H1 (cell line): ENCODE results near the gene TGFBI. TPM values are rescaled to one million over a fixed set of nuclear protein-coding genes. Genes with fewer than 3 reads are reported as not detected.

Experiments
- CTCF ChIA-PET: fragments of 300-600 bp; sonication (Branson Sonifier 250); formaldehyde crosslinking; loops from one replicate; lab custom pipeline; 2021; ENCODE audit not compliant: partially characterized antibody; lab: Charles Lee
- POLR2A ChIA-PET: fragments of 300-600 bp; sonication (Branson Sonifier 250); formaldehyde crosslinking; loops from one replicate; lab custom pipeline; 2021; ENCODE audit warnings: inconsistent platforms; ENCODE audit not compliant: partially characterized antibody; lab: Charles Lee
- DNase-seq, 2 experiments: peaks; one replicate each; pipeline versions ENCODE4 v3.0.0 to v3.0.0-alpha.2; 2010 to 2022; ENCODE audit warnings: low spot score in 2 of 2, low read depth in 1 of 2, mixed read lengths in 1 of 2
- FAIRE-seq: peaks from 2 replicates; lab custom pipeline; 2011; peaks lifted over from hg19 to GRCh38; lab: Jason Lieb, UNC
- H2AFZ ChIP-seq: 2 replicates; pipeline ENCODE4 v1.8.1; 2012; ENCODE audit warnings: low read length, inconsistent platforms
- H2AK5ac ChIP-seq: 2 replicates; pipeline ENCODE4 v1.6.1; 2013; ENCODE audit warnings: low read depth, low read length
- H2BK120ac ChIP-seq: replicated peaks from 2 replicates; pipeline ENCODE3; 2013; ENCODE audit warnings: low read depth, low read length, inconsistent platforms
- H2BK12ac ChIP-seq: 2 replicates; pipeline ENCODE4 v1.6.1; 2013; ENCODE audit warnings: low read depth, low read length
- H2BK15ac ChIP-seq: 2 replicates; pipeline ENCODE4 v1.6.1; 2013; ENCODE audit warnings: low read length
- H2BK20ac ChIP-seq: 2 replicates; pipeline ENCODE4 v1.6.1; 2013; ENCODE audit warnings: low read length
- H2BK5ac ChIP-seq: 2 replicates; pipeline ENCODE4 v1.6.1; 2013; ENCODE audit warnings: low read depth, low read length
- H3K14ac ChIP-seq: 2 replicates; pipeline ENCODE4 v1.6.1; 2013; ENCODE audit warnings: inconsistent platforms; ENCODE audit not compliant: insufficient read length
- H3K18ac ChIP-seq: 2 replicates; pipeline ENCODE4 v1.6.1; 2013; ENCODE audit warnings: low read length; ENCODE audit errors: extremely low read depth
- H3K23ac ChIP-seq: 2 replicates; pipeline ENCODE4 v1.6.1; 2013; ENCODE audit warnings: inconsistent platforms; ENCODE audit not compliant: insufficient read length
- H3K23me2 ChIP-seq: 2 replicates; pipeline ENCODE4 v1.6.1; 2013; ENCODE audit warnings: low read depth, low read length
- H3K27ac ChIP-seq: 2 replicates; pipeline ENCODE4 v1.6.1; 2011; ENCODE audit warnings: low read depth, low read length, inconsistent platforms
- H3K27me3 ChIP-seq, 4 experiments: replicated peaks in 1 of 4; 1 replicate in 1 of 4; 2 replicates in 3 of 4; pipeline versions ENCODE4 v1.6.1 to v1.8.1; 2011 to 2013; ENCODE audit warnings: low read length in 3 of 4, mild to moderate bottlenecking in 3 of 4, inconsistent platforms in 2 of 4, mixed read lengths in 2 of 4, moderate library complexity in 1 of 4; ENCODE audit not compliant: control insufficient read depth in 3 of 4, insufficient read depth in 3 of 4; ENCODE audit errors: extremely low read depth in 1 of 4
- H3K36me3 ChIP-seq, 4 experiments: 2 replicates each; pipeline versions ENCODE4 v1.6.1 to v1.8.1; 2011 to 2013; ENCODE audit warnings: mild to moderate bottlenecking in 4 of 4, low read length in 3 of 4, moderate library complexity in 2 of 4, control low read depth in 1 of 4, inconsistent platforms in 1 of 4; ENCODE audit not compliant: insufficient read depth in 4 of 4, control insufficient read depth in 2 of 4
- H3K4ac ChIP-seq: replicated peaks from 2 replicates; pipeline ENCODE3; 2013; ENCODE audit warnings: low read length, low read depth, mixed read lengths, inconsistent platforms; ENCODE audit not compliant: insufficient read length
- H3K4me1 ChIP-seq, 4 experiments: replicated peaks in 1 of 4; 1 replicate in 1 of 4; 2 replicates in 3 of 4; pipeline versions ENCODE4 v1.6.1 to v1.8.1; 2011 to 2013; ENCODE audit warnings: low read length in 3 of 4, inconsistent platforms in 2 of 4, mixed read lengths in 1 of 4; ENCODE audit not compliant: insufficient read depth in 4 of 4, control insufficient read depth in 3 of 4
- H3K4me2 ChIP-seq, 2 experiments: 2 replicates each; pipeline versions ENCODE4 v1.6.1 to v1.8.1; 2011 to 2013; ENCODE audit warnings: low read depth in 2 of 2, low read length in 2 of 2, control low read depth in 1 of 2, inconsistent platforms in 1 of 2, mild to moderate bottlenecking in 1 of 2; ENCODE audit not compliant: insufficient read depth in 1 of 2
- H3K4me3 ChIP-seq, 4 experiments: fragments of 200-600, 300-600 bp in 1 of 4; sonication (generic), shearing (Covaris generic), sonication (Bioruptor Twin) in 1 of 4; 2 replicates each; pipeline versions ENCODE4 v1.5.1 to v1.8.1; 2011 to 2016; ENCODE audit warnings: low read length in 4 of 4, low read depth in 3 of 4, control low read depth in 2 of 4, inconsistent platforms in 2 of 4, mild to moderate bottlenecking in 2 of 4, mixed read lengths in 1 of 4, moderate library complexity in 1 of 4; ENCODE audit not compliant: insufficient read depth in 2 of 4; ENCODE audit errors: extremely low read depth in 1 of 4
- H3K56ac ChIP-seq: replicated peaks from 2 replicates; pipeline ENCODE3; 2013; ENCODE audit warnings: low read depth, mild to moderate bottlenecking, mixed read lengths, low read length, inconsistent platforms; ENCODE audit not compliant: insufficient read length
- H3K79me1 ChIP-seq: 2 replicates; pipeline ENCODE4 v1.6.1; 2013; ENCODE audit warnings: low read depth, low read length, control low read depth
- H3K79me2 ChIP-seq, 2 experiments: 2 replicates each; pipeline versions ENCODE4 v1.6.1 to v1.8.1; 2012 to 2013; ENCODE audit warnings: low read length in 2 of 2, mild to moderate bottlenecking in 2 of 2, inconsistent platforms in 1 of 2; ENCODE audit not compliant: insufficient read depth in 2 of 2, control insufficient read depth in 1 of 2
- H3K9ac ChIP-seq, 4 experiments: replicated peaks in 1 of 4; 1 replicate in 1 of 4; 2 replicates in 3 of 4; pipeline versions ENCODE4 v1.6.1 to v1.8.1; 2011 to 2013; ENCODE audit warnings: low read depth in 3 of 4, low read length in 3 of 4, control low read depth in 2 of 4, mild to moderate bottlenecking in 2 of 4, moderate library complexity in 2 of 4, inconsistent platforms in 1 of 4; ENCODE audit errors: extremely low read depth in 1 of 4
- H3K9me3 ChIP-seq, 2 experiments: 2 replicates each; pipeline versions ENCODE4 v1.6.1 to v1.8.1; 2012 to 2013; ENCODE audit warnings: mild to moderate bottlenecking in 2 of 2, moderate library complexity in 2 of 2, control low read depth in 1 of 2, inconsistent platforms in 1 of 2, low read depth in 1 of 2, low read length in 1 of 2, mixed read lengths in 1 of 2; ENCODE audit not compliant: insufficient read depth in 2 of 2
- H4K20me1 ChIP-seq, 2 experiments: replicated peaks in 1 of 2; 2 replicates each; pipeline versions ENCODE3 to v1.8.1; 2011 to 2013; ENCODE audit warnings: inconsistent platforms in 2 of 2, low read length in 2 of 2, mild to moderate bottlenecking in 1 of 2; ENCODE audit not compliant: insufficient read depth in 2 of 2, control insufficient read depth in 1 of 2
- H4K5ac ChIP-seq: 2 replicates; pipeline ENCODE4 v1.6.1; 2013; ENCODE audit warnings: low read length, low read depth, mixed read lengths, inconsistent platforms; ENCODE audit not compliant: insufficient read length
- H4K8ac ChIP-seq: 2 replicates; pipeline ENCODE4 v1.8.0; 2013; ENCODE audit warnings: mild to moderate bottlenecking, moderate library complexity, low read length, inconsistent platforms; ENCODE audit not compliant: insufficient read depth; ENCODE audit errors: extremely low read depth
- H4K91ac ChIP-seq: replicated peaks from 2 replicates; pipeline ENCODE3; 2013; ENCODE audit warnings: low read length, mixed read lengths, inconsistent platforms; ENCODE audit not compliant: insufficient read length
- BACH1 ChIP-seq: IDR thresholded peaks from 2 replicates; pipeline ENCODE4 v1.6.1; 2012; ENCODE audit warnings: low read length, improper control_type of control experiment
- BRCA1 ChIP-seq: IDR thresholded peaks from 2 replicates; pipeline ENCODE4 v1.6.1; 2012; ENCODE audit warnings: low read depth, low read length, improper control_type of control experiment
- CREB1 ChIP-seq: IDR thresholded peaks from 2 replicates; pipeline ENCODE4 v1.6.1; 2012; ENCODE audit warnings: inconsistent platforms
- CTCF ChIP-seq, 3 experiments: IDR thresholded peaks; 1 replicate in 2 of 3; 2 replicates in 1 of 3; pipeline versions ENCODE4 v1.5.1 to v1.6.1; 2011; ENCODE audit warnings: low read length in 3 of 3, mild to moderate bottlenecking in 3 of 3, inconsistent platforms in 2 of 3, low read depth in 1 of 3, moderate library complexity in 1 of 3; ENCODE audit not compliant: insufficient read depth in 1 of 3; ENCODE audit errors: control extremely low read depth in 1 of 3
- EZH2 ChIP-seq: fragments of 200-600 bp; sonication (generic); IDR thresholded peaks from 2 replicates; pipeline ENCODE4 v1.7.1; 2012; ENCODE audit warnings: low read depth, mild to moderate bottlenecking, moderate library complexity, low read length, inconsistent platforms; ENCODE audit not compliant: severe bottlenecking
- MAFK ChIP-seq: IDR thresholded peaks from 2 replicates; pipeline ENCODE4 v1.6.1; 2012; ENCODE audit warnings: low read depth, mild to moderate bottlenecking, improper control_type of control experiment, low read length
- NANOG ChIP-seq: IDR thresholded peaks from 2 replicates; pipeline ENCODE4 v1.6.1; 2011; ENCODE audit warnings: low read length, low read depth, mild to moderate bottlenecking, inconsistent platforms; ENCODE audit not compliant: insufficient read depth, poor library complexity, severe bottlenecking
- WGBS, 2 experiments: shearing (Covaris generic) in 1 of 2; methylation state at CpG; one replicate each; pipeline versions ENCODE4 v1.1.6 to v1.1.7; 2013 to 2015; ENCODE audit warnings: low lambda C conversion rate in 2 of 2, mixed read lengths in 2 of 2, inconsistent platforms in 1 of 2, low coverage in 1 of 2, missing lambda C conversion rate in 1 of 2; ENCODE audit not compliant: insufficient replicate concordance in 2 of 2, insufficient coverage in 1 of 2, insufficient read length in 1 of 2; ENCODE audit errors: extremely low coverage in 1 of 2, missing lambda C conversion rate in 1 of 2; 5-methylcytosine and 5-hydroxymethylcytosine counted together
- polyA plus RNA-seq, 7 experiments: library from polyadenylated mRNA; depleted of rRNA in 3 of 7; stranded (reverse) in 5 of 7; unstranded in 2 of 7; fragments of >200 nt in 5 of 7; fragments of 200-250 nt in 2 of 7; gene quantifications; 1 replicate in 5 of 7; 2 replicates in 1 of 7; 4 replicates in 1 of 7; pipeline versions ENCODE4 v1.2.1 to v1.2.3, GENCODE V29; 2011 to 2013; ENCODE audit warnings: missing spikeins in 2 of 7, mixed read lengths in 2 of 7
- total RNA-seq: library from RNA; stranded (reverse); fragmentation: NEBNext Ultra II Directional; extraction: Animal tissue kit (Norgen Biotek cat#: 25700); gene quantifications from 2 replicates; pipeline ENCODE4 v1.2.1, GENCODE V29; 2021

TGFBI gene
- total and polyA plus RNA-seq, 2 of the 8 experiments (the other 6 are each of a cell fraction or from before 2014, with no cell fraction given): 6.0 to 8.5 TPM

GRCh38 chr5:136043968-136044610 is 15.3 kb downstream of the TGFBI start:
- FAIRE-seq: no peak
- no peak overlapping the region for H3K9ac ChIP-seq
- no peak overlapping the region for H3K27ac ChIP-seq

More at GRCh38 chr5:136043968-136044610, 15.3 kb downstream of the TGFBI start:
- Histone ChIP-seq H3K36me3 (no peaks in the 10 kb centered on the region), H3K14ac (no peak overlapping the region), H4K5ac (no peak overlapping the region), H3K79me1 (no peaks in the 10 kb centered on the region), H2AFZ (no peak overlapping the region), H3K4me1 (no peaks in the 10 kb centered on the region), H3K4ac (no peak overlapping the region), H2BK20ac (no peak overlapping the region), H3K23ac (no peak overlapping the region), H2AK5ac (no peak overlapping the region), H2BK120ac (no peak overlapping the region), H2BK12ac (no peak overlapping the region), H3K23me2 (no peaks in the 10 kb centered on the region), H3K56ac (no peak overlapping the region), H3K9me3 (no peaks in the 10 kb centered on the region), H3K4me3 (no peak overlapping the region), H3K79me2 (no peaks in the 10 kb centered on the region), H4K20me1 (no peaks in the 10 kb centered on the region), H2BK5ac (no peak overlapping the region), H3K18ac (no peak overlapping the region), H2BK15ac (no peak overlapping the region), H4K8ac (no peak overlapping the region), H4K91ac (no peak overlapping the region), H3K4me2 (no peak overlapping the region), H3K27me3 (peaks cover 0 to 4% (median 0%) of the 10 kb centered on the region in 4 experiments; a peak in 1 of 7 replicates)
- CTCF ChIA-PET: interaction anchor here (1.2 to 3.2 kb wide), 4 partner anchors 13 to 164 kb away, joined by 3 to 25 read pairs (median 3); no protein-coding TSS in a partner anchor
- DNase-seq: no peak
- no peak for TF ChIP-seq MAFK
- TF ChIP-seq BACH1: no peak
- no peak for TF ChIP-seq CREB1
- no peak for TF ChIP-seq BRCA1
- TF ChIP-seq CTCF (IDR thresholded peaks at IDR 0.05; ENCODE audit: control extremely low read depth in 1 of 3, insufficient read depth in 1 of 3, low read depth in 1 of 3, low read length in 3 of 3): no peak
- TF ChIP-seq NANOG: no peak
- no peak for TF ChIP-seq EZH2
- POLR2A ChIA-PET: no interaction called here
- 88% methylated on average over 8 of the region's 8 CpGs; no CpG with 5 or more reads in 1 of the 2 experiments for WGBS, 2 experiments
